Measurements from ENCODE around the gene RNPEPL1. TPM values are rescaled to one million over a fixed set of nuclear protein-coding genes. Genes with fewer than 3 reads are reported as not detected.

The RNPEPL1 gene
- total and polyA plus RNA-seq, 2 experiments from 2014 or later: 6.0 to 21.0 TPM

DNA sequence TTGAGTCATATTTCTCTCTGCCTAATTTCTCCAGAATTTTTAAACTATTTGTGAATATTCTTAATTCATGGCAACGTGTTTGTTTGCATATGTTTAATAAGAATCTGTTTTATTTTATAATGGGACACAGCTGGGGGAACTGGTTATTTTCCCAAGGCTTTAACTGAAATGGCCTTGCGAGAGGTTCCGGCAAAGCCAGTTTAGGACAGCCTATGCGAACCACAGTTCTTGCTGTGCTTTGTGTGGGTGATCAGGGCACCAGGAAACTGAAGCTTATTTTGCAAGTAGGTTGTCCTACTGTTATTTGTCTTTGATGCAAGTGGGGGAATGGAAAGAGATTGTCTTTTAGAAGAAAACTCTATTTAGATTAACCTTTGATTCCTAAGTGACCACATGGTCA lies 17.0 kb upstream of the RNPEPL1 start:
- no peak overlapping the region for H2AFZ ChIP-seq
- H3K4me3 ChIP-seq: no peak overlapping the region
- H3K27me3 Mint-ChIP-seq (ENCODE audit: insufficient read depth, low read depth, poor library complexity): peaks cover 1% of the 10 kb centered on the region
- no peaks in the 10 kb centered on the region for H3K27me3 ChIP-seq (ENCODE audit: insufficient read depth)
- H3K4me3 Mint-ChIP-seq: no peak overlapping the region
- DNase-seq (ENCODE audit: low spot score) (no peak), ATAC-seq (no peak)
- H3K9me2 ChIP-seq (ENCODE audit: insufficient read depth): no peaks in the 10 kb centered on the region
- H3K9me3 Mint-ChIP-seq: peaks cover 21% of the 10 kb centered on the region
- H3K79me2 ChIP-seq (replicated peaks; ENCODE audit: insufficient read depth): no peaks in the 10 kb centered on the region
- H3K36me3 Mint-ChIP-seq (ENCODE audit: low read depth): peaks cover 30% of the 10 kb centered on the region
- H3K27ac Mint-ChIP-seq: no peak overlapping the region
- TF ChIP-seq JUNB (IDR thresholded peaks at IDR 0.05; ENCODE audit: unreplicated experiment): no peak
- TF ChIP-seq POLR2AphosphoS5 (IDR thresholded peaks at IDR 0.05; ENCODE audit: low read depth): no peak
- no peak for TF ChIP-seq STAT1 (IDR thresholded peaks at IDR 0.05; ENCODE audit: unreplicated experiment)
- TF ChIP-seq, protein P1, sequence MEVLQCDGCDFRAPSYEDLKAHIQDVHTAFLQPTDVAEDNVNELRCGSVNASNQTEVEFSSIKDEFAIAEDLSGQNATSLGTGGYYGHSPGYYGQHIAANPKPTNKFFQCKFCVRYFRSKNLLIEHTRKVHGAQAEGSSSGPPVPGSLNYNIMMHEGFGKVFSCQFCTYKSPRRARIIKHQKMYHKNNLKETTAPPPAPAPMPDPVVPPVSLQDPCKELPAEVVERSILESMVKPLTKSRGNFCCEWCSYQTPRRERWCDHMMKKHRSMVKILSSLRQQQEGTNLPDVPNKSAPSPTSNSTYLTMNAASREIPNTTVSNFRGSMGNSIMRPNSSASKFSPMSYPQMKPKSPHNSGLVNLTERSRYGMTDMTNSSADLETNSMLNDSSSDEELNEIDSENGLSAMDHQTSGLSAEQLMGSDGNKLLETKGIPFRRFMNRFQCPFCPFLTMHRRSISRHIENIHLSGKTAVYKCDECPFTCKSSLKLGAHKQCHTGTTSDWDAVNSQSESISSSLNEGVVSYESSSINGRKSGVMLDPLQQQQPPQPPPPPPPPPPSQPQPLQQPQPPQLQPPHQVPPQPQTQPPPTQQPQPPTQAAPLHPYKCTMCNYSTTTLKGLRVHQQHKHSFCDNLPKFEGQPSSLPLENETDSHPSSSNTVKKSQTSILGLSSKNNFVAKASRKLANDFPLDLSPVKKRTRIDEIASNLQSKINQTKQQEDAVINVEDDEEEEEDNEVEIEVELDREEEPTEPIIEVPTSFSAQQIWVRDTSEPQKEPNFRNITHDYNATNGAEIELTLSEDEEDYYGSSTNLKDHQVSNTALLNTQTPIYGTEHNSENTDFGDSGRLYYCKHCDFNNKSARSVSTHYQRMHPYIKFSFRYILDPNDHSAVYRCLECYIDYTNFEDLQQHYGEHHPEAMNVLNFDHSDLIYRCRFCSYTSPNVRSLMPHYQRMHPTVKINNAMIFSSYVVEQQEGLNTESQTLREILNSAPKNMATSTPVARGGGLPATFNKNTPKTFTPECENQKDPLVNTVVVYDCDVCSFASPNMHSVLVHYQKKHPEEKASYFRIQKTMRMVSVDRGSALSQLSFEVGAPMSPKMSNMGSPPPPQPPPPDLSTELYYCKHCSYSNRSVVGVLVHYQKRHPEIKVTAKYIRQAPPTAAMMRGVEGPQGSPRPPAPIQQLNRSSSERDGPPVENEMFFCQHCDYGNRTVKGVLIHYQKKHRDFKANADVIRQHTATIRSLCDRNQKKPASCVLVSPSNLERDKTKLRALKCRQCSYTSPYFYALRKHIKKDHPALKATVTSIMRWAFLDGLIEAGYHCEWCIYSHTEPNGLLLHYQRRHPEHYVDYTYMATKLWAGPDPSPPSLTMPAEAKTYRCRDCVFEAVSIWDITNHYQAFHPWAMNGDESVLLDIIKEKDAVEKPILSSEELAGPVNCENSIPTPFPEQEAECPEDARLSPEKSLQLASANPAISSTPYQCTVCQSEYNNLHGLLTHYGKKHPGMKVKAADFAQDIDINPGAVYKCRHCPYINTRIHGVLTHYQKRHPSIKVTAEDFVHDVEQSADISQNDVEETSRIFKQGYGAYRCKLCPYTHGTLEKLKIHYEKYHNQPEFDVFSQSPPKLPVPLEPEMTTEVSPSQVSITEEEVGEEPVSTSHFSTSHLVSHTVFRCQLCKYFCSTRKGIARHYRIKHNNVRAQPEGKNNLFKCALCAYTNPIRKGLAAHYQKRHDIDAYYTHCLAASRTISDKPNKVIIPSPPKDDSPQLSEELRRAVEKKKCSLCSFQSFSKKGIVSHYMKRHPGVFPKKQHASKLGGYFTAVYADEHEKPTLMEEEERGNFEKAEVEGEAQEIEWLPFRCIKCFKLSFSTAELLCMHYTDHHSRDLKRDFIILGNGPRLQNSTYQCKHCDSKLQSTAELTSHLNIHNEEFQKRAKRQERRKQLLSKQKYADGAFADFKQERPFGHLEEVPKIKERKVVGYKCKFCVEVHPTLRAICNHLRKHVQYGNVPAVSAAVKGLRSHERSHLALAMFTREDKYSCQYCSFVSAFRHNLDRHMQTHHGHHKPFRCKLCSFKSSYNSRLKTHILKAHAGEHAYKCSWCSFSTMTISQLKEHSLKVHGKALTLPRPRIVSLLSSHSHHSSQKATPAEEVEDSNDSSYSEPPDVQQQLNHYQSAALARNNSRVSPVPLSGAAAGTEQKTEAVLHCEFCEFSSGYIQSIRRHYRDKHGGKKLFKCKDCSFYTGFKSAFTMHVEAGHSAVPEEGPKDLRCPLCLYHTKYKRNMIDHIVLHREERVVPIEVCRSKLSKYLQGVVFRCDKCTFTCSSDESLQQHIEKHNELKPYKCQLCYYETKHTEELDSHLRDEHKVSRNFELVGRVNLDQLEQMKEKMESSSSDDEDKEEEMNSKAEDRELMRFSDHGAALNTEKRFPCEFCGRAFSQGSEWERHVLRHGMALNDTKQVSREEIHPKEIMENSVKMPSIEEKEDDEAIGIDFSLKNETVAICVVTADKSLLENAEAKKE (CRISPR knock-in tag; IDR thresholded peaks at IDR 0.05): no peak
- TF ChIP-seq, protein P2, sequence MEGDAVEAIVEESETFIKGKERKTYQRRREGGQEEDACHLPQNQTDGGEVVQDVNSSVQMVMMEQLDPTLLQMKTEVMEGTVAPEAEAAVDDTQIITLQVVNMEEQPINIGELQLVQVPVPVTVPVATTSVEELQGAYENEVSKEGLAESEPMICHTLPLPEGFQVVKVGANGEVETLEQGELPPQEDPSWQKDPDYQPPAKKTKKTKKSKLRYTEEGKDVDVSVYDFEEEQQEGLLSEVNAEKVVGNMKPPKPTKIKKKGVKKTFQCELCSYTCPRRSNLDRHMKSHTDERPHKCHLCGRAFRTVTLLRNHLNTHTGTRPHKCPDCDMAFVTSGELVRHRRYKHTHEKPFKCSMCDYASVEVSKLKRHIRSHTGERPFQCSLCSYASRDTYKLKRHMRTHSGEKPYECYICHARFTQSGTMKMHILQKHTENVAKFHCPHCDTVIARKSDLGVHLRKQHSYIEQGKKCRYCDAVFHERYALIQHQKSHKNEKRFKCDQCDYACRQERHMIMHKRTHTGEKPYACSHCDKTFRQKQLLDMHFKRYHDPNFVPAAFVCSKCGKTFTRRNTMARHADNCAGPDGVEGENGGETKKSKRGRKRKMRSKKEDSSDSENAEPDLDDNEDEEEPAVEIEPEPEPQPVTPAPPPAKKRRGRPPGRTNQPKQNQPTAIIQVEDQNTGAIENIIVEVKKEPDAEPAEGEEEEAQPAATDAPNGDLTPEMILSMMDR (conservative IDR thresholded peaks at IDR 0.05; ENCODE audit: low read depth in 2 of 2): no peak
- TF ChIP-seq, protein P3, sequence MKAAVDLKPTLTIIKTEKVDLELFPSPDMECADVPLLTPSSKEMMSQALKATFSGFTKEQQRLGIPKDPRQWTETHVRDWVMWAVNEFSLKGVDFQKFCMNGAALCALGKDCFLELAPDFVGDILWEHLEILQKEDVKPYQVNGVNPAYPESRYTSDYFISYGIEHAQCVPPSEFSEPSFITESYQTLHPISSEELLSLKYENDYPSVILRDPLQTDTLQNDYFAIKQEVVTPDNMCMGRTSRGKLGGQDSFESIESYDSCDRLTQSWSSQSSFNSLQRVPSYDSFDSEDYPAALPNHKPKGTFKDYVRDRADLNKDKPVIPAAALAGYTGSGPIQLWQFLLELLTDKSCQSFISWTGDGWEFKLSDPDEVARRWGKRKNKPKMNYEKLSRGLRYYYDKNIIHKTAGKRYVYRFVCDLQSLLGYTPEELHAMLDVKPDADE (IDR thresholded peaks at IDR 0.05): no peak
- TF ChIP-seq NANOG (IDR thresholded peaks at IDR 0.05; ENCODE audit: borderline replicate concordance): no peak
- TF ChIP-seq EZH2phosphoT487 (IDR thresholded peaks at IDR 0.05; ENCODE audit: unreplicated experiment): no peak
- no peak for TF ChIP-seq EZH2 (IDR thresholded peaks at IDR 0.05; ENCODE audit: low read depth, unreplicated experiment)
- no peak for TF ChIP-seq CREB1 (CRISPR knock-in tag; IDR thresholded peaks at IDR 0.05; ENCODE audit: low read depth)
- TF ChIP-seq ZNF331 (CRISPR knock-in tag; IDR thresholded peaks at IDR 0.05; ENCODE audit: low read depth): no peak
- no peak for TF ChIP-seq ZNF114 (CRISPR knock-in tag; IDR thresholded peaks at IDR 0.05)
- TF ChIP-seq, protein P4, sequence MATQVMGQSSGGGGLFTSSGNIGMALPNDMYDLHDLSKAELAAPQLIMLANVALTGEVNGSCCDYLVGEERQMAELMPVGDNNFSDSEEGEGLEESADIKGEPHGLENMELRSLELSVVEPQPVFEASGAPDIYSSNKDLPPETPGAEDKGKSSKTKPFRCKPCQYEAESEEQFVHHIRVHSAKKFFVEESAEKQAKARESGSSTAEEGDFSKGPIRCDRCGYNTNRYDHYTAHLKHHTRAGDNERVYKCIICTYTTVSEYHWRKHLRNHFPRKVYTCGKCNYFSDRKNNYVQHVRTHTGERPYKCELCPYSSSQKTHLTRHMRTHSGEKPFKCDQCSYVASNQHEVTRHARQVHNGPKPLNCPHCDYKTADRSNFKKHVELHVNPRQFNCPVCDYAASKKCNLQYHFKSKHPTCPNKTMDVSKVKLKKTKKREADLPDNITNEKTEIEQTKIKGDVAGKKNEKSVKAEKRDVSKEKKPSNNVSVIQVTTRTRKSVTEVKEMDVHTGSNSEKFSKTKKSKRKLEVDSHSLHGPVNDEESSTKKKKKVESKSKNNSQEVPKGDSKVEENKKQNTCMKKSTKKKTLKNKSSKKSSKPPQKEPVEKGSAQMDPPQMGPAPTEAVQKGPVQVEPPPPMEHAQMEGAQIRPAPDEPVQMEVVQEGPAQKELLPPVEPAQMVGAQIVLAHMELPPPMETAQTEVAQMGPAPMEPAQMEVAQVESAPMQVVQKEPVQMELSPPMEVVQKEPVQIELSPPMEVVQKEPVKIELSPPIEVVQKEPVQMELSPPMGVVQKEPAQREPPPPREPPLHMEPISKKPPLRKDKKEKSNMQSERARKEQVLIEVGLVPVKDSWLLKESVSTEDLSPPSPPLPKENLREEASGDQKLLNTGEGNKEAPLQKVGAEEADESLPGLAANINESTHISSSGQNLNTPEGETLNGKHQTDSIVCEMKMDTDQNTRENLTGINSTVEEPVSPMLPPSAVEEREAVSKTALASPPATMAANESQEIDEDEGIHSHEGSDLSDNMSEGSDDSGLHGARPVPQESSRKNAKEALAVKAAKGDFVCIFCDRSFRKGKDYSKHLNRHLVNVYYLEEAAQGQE (IDR thresholded peaks at IDR 0.05; ENCODE audit: unreplicated experiment): no peak
- H3K4me1 Mint-ChIP-seq: no peaks in the 10 kb centered on the region
- H3F3A ChIP-seq (replicated peaks; ENCODE audit: low read depth): no peaks in the 10 kb centered on the region
- H4K20me1 ChIP-seq (replicated peaks; ENCODE audit: insufficient read depth): no peaks in the 10 kb centered on the region
- no peak overlapping the region for H3K4me2 ChIP-seq
- H3K36me3 ChIP-seq (ENCODE audit: insufficient read depth): no peaks in the 10 kb centered on the region
- no peak overlapping the region for H3K27ac ChIP-seq (ENCODE audit: low read depth)
- H3K4me1 ChIP-seq (ENCODE audit: insufficient read depth): no peaks in the 10 kb centered on the region
